ENCODE measurements around the gene BCL2L14. TPM values are rescaled to one million over a fixed set of nuclear protein-coding genes. Genes with fewer than 3 reads are reported as not detected.

The BCL2L14 gene
- polyA plus RNA-seq, 1 of the 3 experiments (the other 2 are of a cell fraction), result not detected

GRCh38 chr12:12034344-12034743 lies 36.4 kb upstream of the BCL2L14 start:
- ChIA-PET CTCF (interaction anchor here (0.9 to 10.3 kb wide), 13 partner anchors 13 to 484 kb away, joined by 3 to 227 read pairs (median 7); partner anchors contain the start of gene MANSC1), POLR2A (interaction anchor here (0.6 kb wide), 1 partner anchor 1073 kb away, joined by 3 read pairs; no protein-coding TSS in a partner anchor)
- Histone ChIP-seq H3K9ac (no peak overlapping the region), H3K4me1 (ENCODE audit: control insufficient read depth in 1 of 2, insufficient read depth in 2 of 2, low read depth in 1 of 2, low read length in 1 of 2) (peaks cover 0 to 4% of the 10 kb centered on the region in 2 experiments; a peak in 1 of 4 replicates), H3F3A (replicated peaks; ENCODE audit: insufficient read depth) (no peaks in the 10 kb centered on the region), H3K79me2 (ENCODE audit: insufficient read depth) (no peaks in the 10 kb centered on the region), H2AFZ (ENCODE audit: low read depth) (no peak overlapping the region), H4K20me1 (ENCODE audit: insufficient read depth) (no peaks in the 10 kb centered on the region), H3K4me2 (no peak overlapping the region), H3K36me3 (replicated peaks in 1 of 2; ENCODE audit: control insufficient read depth in 1 of 2, insufficient read depth in 2 of 2, low read length in 1 of 2) (no peaks in the 10 kb centered on the region), H3K9me3 (no peaks in the 10 kb centered on the region), H3K27ac (ENCODE audit: low read depth in 2 of 2, low read length in 1 of 2) (no peak overlapping the region), H3K27me3 (ENCODE audit: insufficient read depth) (no peaks in the 10 kb centered on the region; the same call in 1 of the 2 replicates), H3K4me3 (ENCODE audit: low read depth in 2 of 2, low read length in 1 of 2) (no peak overlapping the region), H3K9me2 (no peaks in the 10 kb centered on the region)
- 74% methylated on average over 3 of the region's 3 CpGs for WGBS (ENCODE audit: low lambda C conversion rate)
- TF ChIP-seq JUND (IDR thresholded peaks at IDR 0.05) (no peak), USF1 (IDR thresholded peaks at IDR 0.05; ENCODE audit: borderline replicate concordance, low read depth) (no peak), CHD2 (IDR thresholded peaks at IDR 0.05; ENCODE audit: low read length, partially characterized antibody) (no peak), MAX (IDR thresholded peaks at IDR 0.05; ENCODE audit: low read depth) (no peak), RCOR1 (IDR thresholded peaks at IDR 0.05; ENCODE audit: low read length) (no peak), PBX3 (IDR thresholded peaks at IDR 0.05) (no peak)
- no peak for DNase-seq

GRCh38 chr12:12035229-12035628 lies 35.5 kb upstream of the BCL2L14 start:
- DNase-seq, result no peak
- CTCF ChIA-PET, result interaction anchor here (1.0 to 10.3 kb wide), 5 partner anchors 290 to 452 kb away, joined by 3 to 227 read pairs (median 4); partner anchors contain the start of gene ETV6
- WGBS (ENCODE audit: low lambda C conversion rate), result 75% methylated on average over 1 of the region's 1 CpG

More at GRCh38 chr12:12035229-12035628, 35.5 kb upstream of the BCL2L14 start:
- Histone ChIP-seq H3F3A (replicated peaks; ENCODE audit: insufficient read depth) (no peaks in the 10 kb centered on the region), H3K9me2 (no peaks in the 10 kb centered on the region), H4K20me1 (ENCODE audit: insufficient read depth) (no peaks in the 10 kb centered on the region), H3K27me3 (ENCODE audit: insufficient read depth) (no peaks in the 10 kb centered on the region; the same call in 1 of the 2 replicates), H3K4me2 (no peak overlapping the region), H3K9me3 (no peaks in the 10 kb centered on the region), H3K9ac (no peak overlapping the region), H3K4me3 (ENCODE audit: low read depth in 2 of 2, low read length in 1 of 2) (no peak overlapping the region), H3K36me3 (replicated peaks in 1 of 2; ENCODE audit: control insufficient read depth in 1 of 2, insufficient read depth in 2 of 2, low read length in 1 of 2) (no peaks in the 10 kb centered on the region), H3K27ac (ENCODE audit: low read depth in 2 of 2, low read length in 1 of 2) (no peak overlapping the region), H3K79me2 (ENCODE audit: insufficient read depth) (no peaks in the 10 kb centered on the region), H3K4me1 (ENCODE audit: control insufficient read depth in 1 of 2, insufficient read depth in 2 of 2, low read depth in 1 of 2, low read length in 1 of 2) (peaks cover 0 to 4% of the 10 kb centered on the region in 2 experiments; a peak in 1 of 4 replicates), H2AFZ (ENCODE audit: low read depth) (no peak overlapping the region)
- POLR2A ChIA-PET, result no interaction called here
- TF ChIP-seq FOSL2 (IDR thresholded peaks at IDR 0.05; ENCODE audit: borderline replicate concordance, low read depth) (no peak), ZBTB33 (IDR thresholded peaks at IDR 0.05; ENCODE audit: borderline replicate concordance, low read depth) (no peak), JUND (IDR thresholded peaks at IDR 0.05) (no peak), SMC3 (IDR thresholded peaks at IDR 0.05; ENCODE audit: low read depth, low read length) (no peak), EZH2phosphoT487 (IDR thresholded peaks at IDR 0.05; ENCODE audit: borderline replicate concordance, low read depth) (no peak), MXI1 (IDR thresholded peaks at IDR 0.05; ENCODE audit: low read depth, low read length) (no peak), CHD2 (IDR thresholded peaks at IDR 0.05; ENCODE audit: low read length, partially characterized antibody) (no peak), NRF1 (IDR thresholded peaks at IDR 0.05; ENCODE audit: low read depth, low read length) (no peak), CTCF (IDR thresholded peaks at IDR 0.05) (no peak), USF1 (IDR thresholded peaks at IDR 0.05; ENCODE audit: borderline replicate concordance, low read depth) (no peak), GABPA (IDR thresholded peaks at IDR 0.05; ENCODE audit: low read depth) (no peak), RXRA (IDR thresholded peaks at IDR 0.05; ENCODE audit: borderline replicate concordance, low read depth) (no peak), TCF12 (IDR thresholded peaks at IDR 0.05) (no peak), MEF2A (IDR thresholded peaks at IDR 0.05; ENCODE audit: borderline replicate concordance, low read depth) (no peak), MAX (IDR thresholded peaks at IDR 0.05; ENCODE audit: low read depth) (no peak), IRF3 (IDR thresholded peaks at IDR 0.05; ENCODE audit: low read depth, low read length) (no peak)
